ENCODE measurements around the gene CASR. TPM values are rescaled to one million over a fixed set of nuclear protein-coding genes. Genes with fewer than 3 reads are reported as not detected.

The CASR gene
- total RNA-seq, 1 experiment from 2014 or later: not detected

GRCh38 chr3:122318620-122319019 is 135.2 kb downstream of the CASR start:
- Histone ChIP-seq H3K27me3 (ENCODE audit: low read length) (no peaks in the 10 kb centered on the region), H2AFZ (ENCODE audit: low read length) (no peak overlapping the region; the same call in 1 of the 2 replicates), H3F3A (ENCODE audit: low read length, unreplicated experiment) (no peaks in the 10 kb centered on the region), H3K79me2 (ENCODE audit: low read length) (no peaks in the 10 kb centered on the region), H3K4me3 (ENCODE audit: low read length) (no peak overlapping the region), H4K20me1 (ENCODE audit: low read length) (no peaks in the 10 kb centered on the region), H3K4me1 (ENCODE audit: insufficient read depth, low read length) (peaks cover 27% of the 10 kb centered on the region), H3K9me3 (ENCODE audit: low read length) (no peaks in the 10 kb centered on the region), H3K4me2 (ENCODE audit: low read length) (peak overlapping the region; percentile 8), H3K9me2 (replicated peaks; ENCODE audit: low read length) (no peaks in the 10 kb centered on the region), H3K27ac (ENCODE audit: low read length) (peak overlapping the region; percentile 31), H3K36me3 (ENCODE audit: low read depth, low read length) (no peaks in the 10 kb centered on the region), H3K9ac (ENCODE audit: low read length) (no peak overlapping the region)
- CTCF ChIA-PET: interaction anchor here (1.5 kb wide), 1 partner anchor 12 kb away, joined by 7 read pairs; no protein-coding TSS in a partner anchor
- no peak for TF ChIP-seq EZH2 (IDR thresholded peaks at IDR 0.05; ENCODE audit: low read length, unreplicated experiment)
- TF ChIP-seq, protein P1, sequence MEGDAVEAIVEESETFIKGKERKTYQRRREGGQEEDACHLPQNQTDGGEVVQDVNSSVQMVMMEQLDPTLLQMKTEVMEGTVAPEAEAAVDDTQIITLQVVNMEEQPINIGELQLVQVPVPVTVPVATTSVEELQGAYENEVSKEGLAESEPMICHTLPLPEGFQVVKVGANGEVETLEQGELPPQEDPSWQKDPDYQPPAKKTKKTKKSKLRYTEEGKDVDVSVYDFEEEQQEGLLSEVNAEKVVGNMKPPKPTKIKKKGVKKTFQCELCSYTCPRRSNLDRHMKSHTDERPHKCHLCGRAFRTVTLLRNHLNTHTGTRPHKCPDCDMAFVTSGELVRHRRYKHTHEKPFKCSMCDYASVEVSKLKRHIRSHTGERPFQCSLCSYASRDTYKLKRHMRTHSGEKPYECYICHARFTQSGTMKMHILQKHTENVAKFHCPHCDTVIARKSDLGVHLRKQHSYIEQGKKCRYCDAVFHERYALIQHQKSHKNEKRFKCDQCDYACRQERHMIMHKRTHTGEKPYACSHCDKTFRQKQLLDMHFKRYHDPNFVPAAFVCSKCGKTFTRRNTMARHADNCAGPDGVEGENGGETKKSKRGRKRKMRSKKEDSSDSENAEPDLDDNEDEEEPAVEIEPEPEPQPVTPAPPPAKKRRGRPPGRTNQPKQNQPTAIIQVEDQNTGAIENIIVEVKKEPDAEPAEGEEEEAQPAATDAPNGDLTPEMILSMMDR (conservative IDR thresholded peaks at IDR 0.05; ENCODE audit: low read depth, low read length): no peak
- TF ChIP-seq EZH2phosphoT487 (IDR thresholded peaks at IDR 0.05; ENCODE audit: borderline replicate concordance, low read length): no peak
- POLR2A ChIA-PET (ENCODE audit: unreplicated experiment): no interaction called here
- DNase-seq: peak; percentile 92
- intact Hi-C loops (cut with micrococcal nuclease): no loop called here
- peak; percentile 29 for ATAC-seq
- BruUV-seq (replicated peaks): no TSS peak

- Histone ChIP-seq H3K27me3 (ENCODE audit: low read length) (no peaks in the 10 kb centered on the region), H3K9ac (ENCODE audit: low read length) (no peak overlapping the region), H2AFZ (ENCODE audit: low read length) (no peak overlapping the region), H3K36me3 (ENCODE audit: low read depth, low read length) (no peaks in the 10 kb centered on the region), H3F3A (ENCODE audit: low read length, unreplicated experiment) (no peaks in the 10 kb centered on the region), H3K27ac (ENCODE audit: low read length) (no peak overlapping the region), H3K9me2 (replicated peaks; ENCODE audit: low read length) (no peaks in the 10 kb centered on the region), H3K4me1 (ENCODE audit: insufficient read depth, low read length) (peaks cover 14% of the 10 kb centered on the region), H3K4me3 (ENCODE audit: low read length) (no peak overlapping the region), H3K9me3 (ENCODE audit: low read length) (no peaks in the 10 kb centered on the region), H4K20me1 (ENCODE audit: low read length) (no peaks in the 10 kb centered on the region), H3K79me2 (ENCODE audit: low read length) (no peaks in the 10 kb centered on the region), H3K4me2 (ENCODE audit: low read length) (no peak overlapping the region)
- no peak for TF ChIP-seq EZH2 (IDR thresholded peaks at IDR 0.05; ENCODE audit: low read length, unreplicated experiment)
- no peak for TF ChIP-seq EZH2phosphoT487 (IDR thresholded peaks at IDR 0.05; ENCODE audit: borderline replicate concordance, low read length)
- no peak for DNase-seq
- ChIA-PET CTCF (interaction anchor here (0.6 to 0.9 kb wide), 4 partner anchors 16 to 67 kb away, joined by 3 to 7 read pairs (median 4); partner anchors contain the start of gene FAM162A), POLR2A (ENCODE audit: unreplicated experiment) (no interaction called here)
- BruUV-seq (replicated peaks): no TSS peak
- ATAC-seq: peak; percentile 59
- intact Hi-C loops (cut with micrococcal nuclease): no loop called here
These were observed 138.9 kb downstream of the CASR start for GRCh38 chr3:122322095-122323075.

DNA sequence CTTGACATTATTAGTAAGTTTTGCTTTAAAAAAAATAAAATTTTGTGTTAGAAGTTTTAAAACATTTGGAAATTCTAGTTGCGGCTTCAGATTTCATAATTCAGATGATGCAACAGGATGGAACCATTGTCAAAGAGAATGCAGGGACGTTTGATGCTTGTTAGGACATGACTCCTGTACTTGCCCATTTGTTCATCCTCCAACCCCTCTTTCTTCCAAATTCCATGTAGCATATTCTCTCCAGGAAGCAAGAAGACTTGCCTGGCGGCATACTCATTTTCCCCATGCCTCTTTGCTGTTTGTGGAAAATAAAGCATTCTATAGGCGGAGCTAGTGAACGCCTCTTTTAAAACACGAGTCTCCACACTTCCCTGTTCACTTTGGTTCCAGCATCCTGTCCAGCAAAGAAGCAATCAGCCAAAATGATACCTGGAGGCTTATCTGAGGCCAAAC is 141.4 kb downstream of the CASR start, which contains the start of gene CSTA:
CSTA (plus strand) TSS at position 378 of the 453 bp plus-strand sequence; CDS start at position 423, 45 bp downstream.
- Histone ChIP-seq H3K36me3 (ENCODE audit: low read depth, low read length) (no peaks in the 10 kb centered on the region), H2AFZ (ENCODE audit: low read length) (no peak within 1 kb of the TSS), H3K4me1 (ENCODE audit: insufficient read depth, low read length) (no peaks in the 10 kb centered on the region), H3K9ac (ENCODE audit: low read length) (no peak within 1 kb of the TSS), H4K20me1 (ENCODE audit: low read length) (no peaks in the 10 kb centered on the region), H3F3A (ENCODE audit: low read length, unreplicated experiment) (no peaks in the 10 kb centered on the region), H3K9me3 (ENCODE audit: low read length) (no peaks in the 10 kb centered on the region), H3K27ac (ENCODE audit: low read length) (no peak within 1 kb of the TSS), H3K4me3 (ENCODE audit: low read length) (no peak within 1 kb of the TSS), H3K4me2 (ENCODE audit: low read length) (no peak within 1 kb of the TSS), H3K79me2 (ENCODE audit: low read length) (no peaks in the 10 kb centered on the region), H3K27me3 (ENCODE audit: low read length) (no peaks in the 10 kb centered on the region), H3K9me2 (replicated peaks; ENCODE audit: low read length) (no peaks in the 10 kb centered on the region)
- BruUV-seq (replicated peaks): no TSS peak
- intact Hi-C loops (cut with micrococcal nuclease): no loop called here
- TF ChIP-seq, protein P1 (conservative IDR thresholded peaks at IDR 0.05; ENCODE audit: low read depth, low read length): no peak
- no peak for TF ChIP-seq EZH2 (IDR thresholded peaks at IDR 0.05; ENCODE audit: low read length, unreplicated experiment)
- TF ChIP-seq EZH2phosphoT487 (IDR thresholded peaks at IDR 0.05; ENCODE audit: borderline replicate concordance, low read length): no peak
- ChIA-PET POLR2A (ENCODE audit: unreplicated experiment) (no interaction called here), CTCF (no interaction called here)
- DNase-seq (no peak), ATAC-seq (no peak)

Data from PC-3 (cell line).